ENCODE measurements around the gene DTHD1.

DNA sequence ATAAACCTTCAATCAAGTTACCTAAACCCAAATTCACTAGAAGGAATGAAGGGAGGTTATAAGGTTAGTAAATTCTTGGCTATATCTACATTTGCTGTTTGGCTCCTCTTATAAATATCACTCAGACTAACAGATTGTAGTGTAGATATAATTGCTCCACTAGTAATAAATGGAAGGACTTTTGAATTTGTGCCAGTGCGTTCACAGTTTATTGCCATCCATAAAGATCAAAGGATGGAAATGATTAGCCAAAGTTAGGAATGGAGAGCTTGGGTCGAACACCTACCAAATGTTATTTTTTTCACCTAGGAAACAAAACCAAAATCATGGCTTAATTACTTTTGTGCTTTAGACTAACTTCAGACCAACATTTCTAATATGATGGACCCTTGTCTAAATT is 9.2 kb downstream of the DTHD1 start:
- TF ChIP-seq, protein P1, sequence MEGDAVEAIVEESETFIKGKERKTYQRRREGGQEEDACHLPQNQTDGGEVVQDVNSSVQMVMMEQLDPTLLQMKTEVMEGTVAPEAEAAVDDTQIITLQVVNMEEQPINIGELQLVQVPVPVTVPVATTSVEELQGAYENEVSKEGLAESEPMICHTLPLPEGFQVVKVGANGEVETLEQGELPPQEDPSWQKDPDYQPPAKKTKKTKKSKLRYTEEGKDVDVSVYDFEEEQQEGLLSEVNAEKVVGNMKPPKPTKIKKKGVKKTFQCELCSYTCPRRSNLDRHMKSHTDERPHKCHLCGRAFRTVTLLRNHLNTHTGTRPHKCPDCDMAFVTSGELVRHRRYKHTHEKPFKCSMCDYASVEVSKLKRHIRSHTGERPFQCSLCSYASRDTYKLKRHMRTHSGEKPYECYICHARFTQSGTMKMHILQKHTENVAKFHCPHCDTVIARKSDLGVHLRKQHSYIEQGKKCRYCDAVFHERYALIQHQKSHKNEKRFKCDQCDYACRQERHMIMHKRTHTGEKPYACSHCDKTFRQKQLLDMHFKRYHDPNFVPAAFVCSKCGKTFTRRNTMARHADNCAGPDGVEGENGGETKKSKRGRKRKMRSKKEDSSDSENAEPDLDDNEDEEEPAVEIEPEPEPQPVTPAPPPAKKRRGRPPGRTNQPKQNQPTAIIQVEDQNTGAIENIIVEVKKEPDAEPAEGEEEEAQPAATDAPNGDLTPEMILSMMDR (conservative IDR thresholded peaks at IDR 0.05; ENCODE audit: low read depth, low read length), result no peak
- no peak for TF ChIP-seq EZH2 (IDR thresholded peaks at IDR 0.05; ENCODE audit: borderline replicate concordance, low read depth, low read length, poor library complexity, severe bottlenecking)

All from A673 (cell line).